Measurements from ENCODE around the gene ARHGAP6.

Gene ARHGAP6

DNA sequence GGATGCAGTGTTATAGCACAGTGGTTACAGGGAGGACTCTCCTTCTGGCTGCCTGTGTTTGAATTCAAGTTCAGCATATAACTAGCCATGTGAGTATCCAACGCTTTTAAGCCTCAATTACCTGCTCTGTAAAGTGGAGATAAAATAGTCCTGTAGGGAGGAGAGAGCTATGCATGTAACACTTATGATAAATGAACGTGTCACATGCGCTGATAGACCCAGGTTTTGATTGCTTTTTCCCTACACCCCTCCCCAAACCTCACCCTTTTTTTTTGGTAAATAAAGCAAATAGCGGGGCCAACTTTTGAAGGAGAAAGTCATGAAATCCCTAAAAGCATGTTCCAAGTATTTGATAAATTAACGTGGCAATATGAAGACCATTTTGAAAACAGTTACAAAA lies 392.9 kb downstream of the ARHGAP6 start:
- in situ Hi-C loops (cut with HindIII; ENCODE audit: low pct_unique_long_range_greater_than_20kb, low sequenced_read_pairs) = no loop called here
- DNase-seq (ENCODE audit: low read depth in 1 of 2, low spot score in 1 of 2) = no peak
- no peak for TF ChIP-seq JUND (IDR thresholded peaks at IDR 0.05; ENCODE audit: low read depth)

DNA sequence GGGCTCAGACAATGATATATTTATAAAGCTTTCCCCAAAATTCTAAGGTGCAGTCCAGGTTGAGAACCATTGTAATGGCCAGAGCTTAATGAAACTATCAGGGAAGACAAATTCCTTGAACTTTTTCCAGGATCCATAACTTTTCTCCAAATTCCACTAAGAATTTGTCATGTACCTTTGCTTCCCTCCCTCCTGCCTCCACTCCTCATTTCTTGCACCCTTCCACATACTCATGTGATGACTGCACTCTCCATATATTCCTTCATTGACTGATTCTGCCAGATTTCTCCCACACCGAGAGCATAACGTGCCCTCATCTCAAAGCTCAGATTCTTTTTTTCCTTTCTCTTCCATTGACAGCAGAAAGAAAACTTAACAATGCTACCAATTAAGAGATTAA lies 393.4 kb downstream of the ARHGAP6 start:
- no peak for DNase-seq (ENCODE audit: low read depth in 1 of 2, low spot score in 1 of 2)
- TF ChIP-seq JUND (IDR thresholded peaks at IDR 0.05; ENCODE audit: low read depth) = no peak
- in situ Hi-C loops (cut with HindIII; ENCODE audit: low pct_unique_long_range_greater_than_20kb, low sequenced_read_pairs) = no loop called here

DNA sequence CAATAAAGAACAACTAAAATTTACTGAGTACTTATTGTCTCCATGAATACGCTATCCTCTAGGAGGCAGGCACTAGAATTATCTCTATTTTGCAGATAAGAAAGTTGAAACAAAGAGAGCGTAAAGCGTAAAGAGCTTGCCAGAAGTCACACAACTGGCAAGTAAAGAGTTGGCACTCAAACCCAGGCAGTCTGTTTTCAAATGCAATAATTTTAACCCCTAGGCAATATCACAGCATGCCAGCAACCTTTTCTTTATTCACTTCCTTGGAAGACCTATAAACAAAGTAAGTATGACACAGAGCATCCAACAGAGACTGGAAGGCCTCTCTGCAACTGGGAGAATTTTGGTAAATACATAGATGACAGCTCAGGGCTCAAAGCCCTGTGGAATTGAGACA lies 395.7 kb downstream of the ARHGAP6 start:
- in situ Hi-C loops (cut with HindIII; ENCODE audit: low pct_unique_long_range_greater_than_20kb, low sequenced_read_pairs) = no loop called here
- TF ChIP-seq JUND (IDR thresholded peaks at IDR 0.05; ENCODE audit: low read depth) = no peak
- no peak for DNase-seq (ENCODE audit: low read depth in 1 of 2, low spot score in 1 of 2)

DNA sequence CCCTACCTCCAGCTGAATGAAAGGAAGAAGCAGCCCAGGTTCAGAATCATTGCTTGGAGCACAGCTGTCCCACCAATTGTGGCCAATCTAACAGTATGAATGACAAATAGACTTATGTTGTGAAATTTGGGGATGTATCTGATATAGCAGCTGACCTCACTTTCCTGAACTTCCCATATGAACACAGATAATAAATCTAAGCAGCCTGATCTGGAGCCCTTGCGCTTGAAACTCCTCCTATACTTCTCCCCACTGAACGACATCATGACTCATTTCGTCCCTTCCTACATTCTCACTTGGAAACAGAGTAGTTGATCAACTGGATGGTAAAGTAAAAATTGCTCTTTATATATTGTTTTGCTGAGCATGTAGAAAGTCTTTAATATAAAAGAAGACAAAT lies 396.7 kb downstream of the ARHGAP6 start:
- in situ Hi-C loops (cut with HindIII; ENCODE audit: low pct_unique_long_range_greater_than_20kb, low sequenced_read_pairs) = no loop called here
- TF ChIP-seq JUND (IDR thresholded peaks at IDR 0.05; ENCODE audit: low read depth) = no peak
- no peak for DNase-seq (ENCODE audit: low read depth in 1 of 2, low spot score in 1 of 2)

DNA sequence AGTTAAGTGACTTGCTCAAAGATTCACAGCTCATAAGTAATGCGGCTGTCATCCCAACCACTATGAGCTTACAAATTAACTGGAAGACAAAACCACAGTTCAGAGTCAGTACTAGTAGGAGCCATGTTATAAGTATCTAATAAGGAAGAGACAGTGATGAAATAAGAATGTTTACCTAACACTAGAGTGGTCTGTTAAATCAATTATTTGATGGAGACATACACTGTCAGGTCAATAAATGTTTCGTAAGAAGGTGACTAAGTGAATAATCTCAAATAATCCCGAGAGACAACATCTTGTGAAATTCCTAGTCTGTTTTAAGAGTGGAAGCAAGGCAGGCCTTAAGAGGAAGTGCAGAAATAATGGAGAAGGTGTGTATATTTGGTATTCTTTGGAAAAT lies 398.3 kb downstream of the ARHGAP6 start:
- no peak for DNase-seq (ENCODE audit: low read depth in 1 of 2, low spot score in 1 of 2)
- TF ChIP-seq JUND (IDR thresholded peaks at IDR 0.05; ENCODE audit: low read depth) = no peak
- in situ Hi-C loops (cut with HindIII; ENCODE audit: low pct_unique_long_range_greater_than_20kb, low sequenced_read_pairs) = no loop called here

DNA sequence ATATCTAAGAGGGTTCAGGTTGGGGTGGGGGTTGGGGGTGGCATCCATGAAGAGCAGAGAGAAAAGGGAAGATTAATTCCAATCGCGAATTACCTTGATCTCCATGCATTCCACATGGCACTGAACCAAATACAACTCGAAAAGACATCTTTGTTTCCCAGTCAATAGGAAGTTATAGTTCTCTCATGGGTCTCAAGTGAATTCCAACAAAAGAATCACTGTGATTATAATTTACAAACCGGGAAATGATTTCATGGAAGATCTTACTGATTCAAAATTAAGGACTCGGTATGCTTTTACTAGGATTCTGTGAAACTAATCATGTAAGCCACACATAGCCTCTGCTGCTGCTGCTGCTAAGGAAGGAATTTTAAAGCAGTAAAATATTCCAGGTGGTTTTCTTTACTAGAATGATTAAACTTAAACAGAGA lies 399.1 kb downstream of the ARHGAP6 start:
- DNase-seq (ENCODE audit: low read depth in 1 of 2, low spot score in 1 of 2) = no peak
- no peak for TF ChIP-seq JUND (IDR thresholded peaks at IDR 0.05; ENCODE audit: low read depth)
- in situ Hi-C loops (cut with HindIII; ENCODE audit: low pct_unique_long_range_greater_than_20kb, low sequenced_read_pairs) = no loop called here

DNA sequence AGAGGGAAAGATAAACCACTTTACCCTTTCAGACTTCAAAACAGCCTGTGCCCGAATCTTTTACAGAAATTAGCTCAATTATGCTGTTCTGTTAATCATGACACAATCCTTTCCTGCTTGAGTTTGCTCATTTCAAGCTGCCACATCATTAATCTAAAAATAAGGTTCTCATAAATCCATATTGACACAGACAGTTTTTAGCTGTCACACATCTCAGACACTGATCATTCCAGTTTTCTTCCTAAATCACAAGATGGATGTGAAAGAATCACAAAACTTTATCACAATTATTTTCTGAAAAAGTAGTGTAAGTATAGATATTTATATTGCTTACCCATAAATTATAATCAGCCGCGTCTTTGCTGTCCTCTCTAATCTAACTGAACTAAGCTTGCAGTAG lies 400.4 kb downstream of the ARHGAP6 start:
- DNase-seq (ENCODE audit: low read depth in 1 of 2, low spot score in 1 of 2) = no peak
- in situ Hi-C loops (cut with HindIII; ENCODE audit: low pct_unique_long_range_greater_than_20kb, low sequenced_read_pairs) = no loop called here
- no peak for TF ChIP-seq JUND (IDR thresholded peaks at IDR 0.05; ENCODE audit: low read depth)

DNA sequence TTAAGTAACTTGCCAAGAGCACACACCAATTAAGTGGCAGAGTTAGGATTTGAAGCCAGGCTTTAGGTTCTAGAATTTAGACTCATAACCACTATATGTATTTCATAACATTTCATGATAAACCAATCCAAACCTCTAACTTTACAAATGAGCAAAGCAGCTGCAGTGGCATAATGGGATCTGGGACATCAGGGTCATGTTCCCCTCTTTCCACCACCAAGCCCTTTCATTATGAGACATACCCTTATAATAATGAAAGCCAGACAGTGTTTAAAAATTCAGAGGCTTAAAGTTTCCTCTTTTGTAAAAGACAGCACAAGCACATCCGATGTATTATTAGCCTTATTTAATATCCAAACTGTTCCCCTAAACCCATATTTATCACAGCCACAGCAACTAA lies 400.8 kb downstream of the ARHGAP6 start:
- no peak for TF ChIP-seq JUND (IDR thresholded peaks at IDR 0.05; ENCODE audit: low read depth)
- no peak for DNase-seq (ENCODE audit: low read depth in 1 of 2, low spot score in 1 of 2)
- in situ Hi-C loops (cut with HindIII; ENCODE audit: low pct_unique_long_range_greater_than_20kb, low sequenced_read_pairs) = no loop called here

DNA sequence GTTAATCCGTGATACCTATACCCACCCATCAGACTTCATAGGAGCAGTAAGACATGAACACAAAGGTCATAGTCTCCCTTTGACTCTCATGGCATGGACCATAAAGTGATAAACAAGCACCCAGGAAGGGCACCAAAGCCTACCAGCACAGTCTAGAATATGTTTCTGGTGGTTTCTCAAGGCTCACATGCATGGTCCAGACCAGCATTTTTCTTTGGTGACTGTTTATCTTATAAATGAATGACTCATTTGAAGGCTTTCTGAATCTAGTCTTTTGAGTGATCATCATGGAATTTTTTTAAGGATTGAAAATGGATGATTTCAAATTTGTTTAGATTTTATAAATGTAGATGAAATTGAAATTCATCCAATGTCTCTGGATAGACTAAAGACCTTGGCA lies 404.5 kb downstream of the ARHGAP6 start:
- no peak for TF ChIP-seq JUND (IDR thresholded peaks at IDR 0.05; ENCODE audit: low read depth)
- no peak for DNase-seq (ENCODE audit: low read depth in 1 of 2, low spot score in 1 of 2)

DNA sequence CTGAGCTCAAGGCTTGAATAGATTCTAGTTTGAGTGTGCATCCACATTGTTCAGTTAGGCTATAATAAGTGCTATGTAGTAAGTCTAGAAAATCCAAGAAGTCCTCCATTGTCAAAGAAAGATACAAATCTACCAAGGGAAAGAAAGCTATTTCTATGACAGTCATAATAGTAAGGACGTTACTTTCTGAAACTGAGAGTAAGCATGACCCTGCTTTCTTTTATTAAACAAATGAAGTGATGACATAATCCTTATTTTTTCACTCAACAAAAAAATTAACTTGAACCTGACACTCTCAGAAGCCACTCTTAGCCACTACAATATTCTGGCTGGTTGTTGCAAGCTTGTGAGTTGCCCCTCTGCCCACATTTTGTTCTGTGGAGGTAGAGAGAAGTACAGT lies 406.3 kb downstream of the ARHGAP6 start:
- DNase-seq (ENCODE audit: low read depth in 1 of 2, low spot score in 1 of 2) = no peak
- no peak for TF ChIP-seq JUND (IDR thresholded peaks at IDR 0.05; ENCODE audit: low read depth)
- in situ Hi-C loops (cut with HindIII; ENCODE audit: low pct_unique_long_range_greater_than_20kb, low sequenced_read_pairs) = no loop called here

More for the DNA sequence above, 404.5 kb downstream of the ARHGAP6 start:
- in situ Hi-C loops (cut with HindIII; ENCODE audit: low pct_unique_long_range_greater_than_20kb, low sequenced_read_pairs) = no loop called here

DNA sequence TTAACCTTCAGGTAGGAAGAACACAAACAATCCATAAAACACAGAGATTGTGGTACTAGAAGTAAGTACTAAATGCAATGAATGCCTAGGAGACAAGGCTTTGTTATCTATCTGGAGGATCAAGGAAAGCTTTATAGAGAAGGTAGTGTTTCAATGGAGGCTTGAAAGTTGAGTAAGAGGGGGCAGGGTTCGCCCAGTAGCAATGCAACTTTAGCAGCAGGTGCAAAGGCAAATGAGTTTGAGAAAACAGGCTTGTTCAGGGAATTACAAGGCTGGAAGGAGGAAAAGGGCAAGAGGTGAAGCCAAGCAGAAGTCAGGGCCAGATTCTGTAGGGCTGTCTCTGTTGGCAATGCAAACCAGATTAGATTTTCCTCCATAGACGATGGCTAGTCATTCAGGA lies 408.0 kb downstream of the ARHGAP6 start:
- TF ChIP-seq JUND (IDR thresholded peaks at IDR 0.05; ENCODE audit: low read depth) = no peak
- no peak for DNase-seq (ENCODE audit: low read depth in 1 of 2, low spot score in 1 of 2)
- in situ Hi-C loops (cut with HindIII; ENCODE audit: low pct_unique_long_range_greater_than_20kb, low sequenced_read_pairs) = no loop called here

DNA sequence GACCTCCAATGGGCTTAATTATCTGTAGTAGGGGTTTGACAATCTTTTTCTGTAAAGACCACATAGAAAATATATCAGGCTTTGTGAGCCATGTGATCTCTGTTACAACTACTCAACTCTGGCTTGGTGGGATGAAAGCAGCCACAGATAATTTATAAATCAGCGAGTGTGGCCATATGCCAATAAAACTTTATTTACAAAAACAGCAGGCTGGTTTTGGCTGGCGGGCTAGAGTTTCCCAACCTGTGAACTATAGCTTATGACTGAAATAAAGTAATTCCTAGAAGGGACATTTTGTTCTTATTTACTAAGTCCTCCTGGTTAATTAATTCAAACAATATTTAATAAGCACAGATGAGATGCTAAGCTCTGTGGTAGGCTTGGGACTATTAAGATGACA lies 408.4 kb downstream of the ARHGAP6 start:
- no peak for TF ChIP-seq JUND (IDR thresholded peaks at IDR 0.05; ENCODE audit: low read depth)
- in situ Hi-C loops (cut with HindIII; ENCODE audit: low pct_unique_long_range_greater_than_20kb, low sequenced_read_pairs) = no loop called here
- DNase-seq (ENCODE audit: low read depth in 1 of 2, low spot score in 1 of 2) = no peak

DNA sequence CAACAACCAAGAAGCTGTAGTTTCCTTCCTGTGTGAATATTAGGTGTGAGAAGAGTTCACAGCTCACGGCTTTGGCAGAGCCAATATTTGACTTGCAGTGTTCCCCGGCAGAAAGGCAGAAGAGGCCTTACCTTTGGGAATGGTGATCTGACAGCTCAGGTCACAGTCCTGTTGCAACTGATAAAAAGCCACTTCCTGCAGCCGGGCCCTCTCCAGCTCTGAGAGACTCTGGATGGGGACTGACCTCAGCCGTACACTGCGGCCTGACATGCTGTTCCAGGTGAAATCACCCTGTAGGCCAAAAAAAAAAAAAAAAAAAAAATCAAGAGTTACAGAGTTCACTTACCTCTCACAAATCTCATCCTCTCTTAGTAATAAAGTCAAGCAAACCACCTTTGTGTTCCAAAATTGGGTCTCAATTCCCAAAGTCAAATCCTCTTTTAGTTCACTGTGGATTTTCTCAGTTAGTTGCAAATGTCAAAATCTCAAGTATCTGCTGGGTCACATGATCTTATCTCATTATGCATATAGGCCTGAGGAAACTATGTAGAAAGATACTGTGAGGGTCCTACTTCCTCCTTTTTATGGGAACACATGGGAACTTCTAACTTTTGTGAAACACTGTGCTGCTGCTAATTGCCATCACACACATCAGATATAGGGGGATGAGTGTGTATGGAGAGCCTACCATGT lies 411.2 kb downstream of the ARHGAP6 start:
- in situ Hi-C loops (cut with HindIII; ENCODE audit: low pct_unique_long_range_greater_than_20kb, low sequenced_read_pairs) = no loop called here
- TF ChIP-seq JUND (IDR thresholded peaks at IDR 0.05; ENCODE audit: low read depth) = no peak
- DNase-seq (ENCODE audit: low read depth in 1 of 2, low spot score in 1 of 2) = no peak

DNA sequence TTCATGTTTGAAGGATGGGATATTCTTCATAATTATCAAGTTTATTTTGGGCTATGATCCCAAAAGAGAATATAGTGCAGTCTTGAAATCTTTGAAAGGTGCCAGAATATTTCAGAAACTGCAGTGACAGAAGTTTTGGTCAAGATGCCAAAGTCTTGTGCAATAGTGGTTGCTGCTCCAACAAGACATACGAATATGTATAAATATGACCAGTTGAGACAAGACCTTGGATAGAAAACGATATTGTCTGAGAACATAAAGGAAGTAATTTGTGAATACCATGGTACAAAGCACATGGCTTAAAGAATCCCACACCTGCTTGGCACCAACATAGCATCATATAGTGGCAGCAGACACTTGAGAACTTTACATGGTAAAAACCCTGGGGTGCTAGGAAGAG lies 421.1 kb downstream of the ARHGAP6 start:
- peak in 1 of 2 experiments; percentile 18 for DNase-seq (ENCODE audit: low read depth in 1 of 2, low spot score in 1 of 2)
- in situ Hi-C loops (cut with HindIII; ENCODE audit: low pct_unique_long_range_greater_than_20kb, low sequenced_read_pairs) = no loop called here
- no peak for TF ChIP-seq JUND (IDR thresholded peaks at IDR 0.05; ENCODE audit: low read depth)

Data from T47D (cell line).